ENCODE measurements around the gene DIDO1.

- TF ChIP-seq POLR2A (IDR thresholded peaks at IDR 0.05; ENCODE audit: low read length) (no peak), GATA1 (IDR thresholded peaks at IDR 0.05; ENCODE audit: low read depth, low read length) (no peak)
These were observed 8.6 kb downstream of the DIDO1 start for GRCh38 chr20:62917720-62918119.

Measured in erythroblast (primary cell).